T-cell (primary cell): ENCODE data around the gene FOXA1. TPM values are rescaled to one million over a fixed set of nuclear protein-coding genes. Genes with fewer than 3 reads are reported as not detected.

Source experiments
- ATAC-seq, 4 experiments: fragments of 200-7000 bp in 3 of 4; fragments of 150-1000 bp in 1 of 4; cut with Tn5 transposase; replicated peaks in 1 of 4; 1 replicate in 3 of 4; 2 replicates in 1 of 4; pipeline ENCODE4 v1.10.0; 2021; ENCODE audit warnings: moderate library complexity in 3 of 4, mild to moderate bottlenecking in 2 of 4, moderate number of reproducible peaks in 1 of 4
- CTCF ChIA-PET, 2 donors: fragments of 300-600 bp; sonication (Branson Sonifier 250); formaldehyde crosslinking; loops; one replicate each; lab custom pipeline; 2022; ENCODE audit warnings: antibody characterized with exemption in 2 of 2; lab: Charles Lee
- POLR2A ChIA-PET, 2 donors: fragments of 300-600 bp; sonication (Branson Sonifier 250); formaldehyde crosslinking; loops; one replicate each; lab custom pipeline; 2022; ENCODE audit warnings: antibody characterized with exemption in 2 of 2; lab: Charles Lee
- DNase-seq, 35 experiments: peaks; one replicate each; pipeline versions ENCODE4 v3.0.0 to v3.0.0-alpha.2; 2013 to 2023
- H3K27ac ChIP-seq: one replicate; pipeline ENCODE4 v1.5.1; 2013; ENCODE audit warnings: low read length
- H3K27me3 ChIP-seq, 2 experiments: replicated peaks in 1 of 2; 1 replicate in 1 of 2; 2 replicates in 1 of 2; pipeline versions ENCODE4 v1.6.1 to v1.7.0; 2013; ENCODE audit warnings: low read length in 1 of 2, mixed read lengths in 1 of 2; ENCODE audit not compliant: control insufficient read depth in 2 of 2, insufficient read depth in 2 of 2; ENCODE audit errors: extremely low read depth in 1 of 2
- H3K36me3 ChIP-seq, 2 donors: 1 replicate in 1 of 2; 2 replicates in 1 of 2; pipeline versions ENCODE4 v1.6.1 to v1.7.0; 2013; ENCODE audit warnings: low read length in 1 of 2; ENCODE audit not compliant: control insufficient read depth in 2 of 2, insufficient read depth in 1 of 2; ENCODE audit errors: extremely low read depth in 1 of 2
- H3K4me1 ChIP-seq, 2 experiments: 1 replicate in 1 of 2; 2 replicates in 1 of 2; pipeline versions ENCODE4 v1.6.1 to v1.7.0; 2013; ENCODE audit warnings: low read length in 2 of 2, mixed read lengths in 1 of 2; ENCODE audit not compliant: insufficient read depth in 2 of 2, control insufficient read depth in 1 of 2; ENCODE audit errors: extremely low read depth in 1 of 2
- H3K4me3 ChIP-seq, 2 donors: 1 replicate in 1 of 2; 2 replicates in 1 of 2; pipeline versions ENCODE4 v1.5.1 to v1.7.0; 2013; ENCODE audit warnings: mild to moderate bottlenecking in 2 of 2, low read length in 1 of 2, moderate library complexity in 1 of 2; ENCODE audit not compliant: control insufficient read depth in 1 of 2; ENCODE audit errors: extremely low read depth in 1 of 2
- H3K9me3 ChIP-seq: 2 replicates; pipeline ENCODE4 v1.7.0; 2013
- H3K27ac Mint-ChIP-seq, 2 donors: one replicate each; pipeline ENCODE4 v1.8.0; 2020 to 2021; ENCODE audit warnings: mild to moderate bottlenecking in 2 of 2, mixed read lengths in 2 of 2
- H3K27me3 Mint-ChIP-seq, 2 donors: one replicate each; pipeline ENCODE4 v1.8.0; 2021 to 2022; ENCODE audit warnings: mixed read lengths in 2 of 2
- H3K36me3 Mint-ChIP-seq: one replicate; pipeline ENCODE4 v1.8.0; 2021; ENCODE audit warnings: mixed read lengths
- H3K4me1 Mint-ChIP-seq, 3 donors: one replicate each; pipeline ENCODE4 v1.8.0; 2020 to 2022; ENCODE audit warnings: mixed read lengths in 3 of 3, mild to moderate bottlenecking in 1 of 3
- H3K4me3 Mint-ChIP-seq, 3 donors: one replicate each; pipeline ENCODE4 v1.8.0; 2020 to 2022; ENCODE audit warnings: mild to moderate bottlenecking in 3 of 3, mixed read lengths in 3 of 3, moderate library complexity in 3 of 3
- H3K9me3 Mint-ChIP-seq, 3 donors: one replicate each; pipeline ENCODE4 v1.8.0; 2020 to 2022; ENCODE audit warnings: mixed read lengths in 3 of 3
- WGBS: methylation state at CpG from one replicate; pipeline ENCODE4 v1.1.5; 2013; ENCODE audit warnings: missing lambda C conversion rate; ENCODE audit not compliant: insufficient coverage; 5-methylcytosine and 5-hydroxymethylcytosine counted together
- total RNA-seq, 35 experiments: library from RNA in 6 of 35; stranded (reverse) in 6 of 35; fragments of 120-200 nt in 1 of 35; gene quantifications; one replicate each; pipeline versions ENCODE4 v1.2.1 to v1.2.4 and lab custom pipeline; 2013 to 2026

Gene FOXA1
- total RNA-seq, 5 donors from 2014 or later (not counting 1 experiment from before 2014, with no cell fraction given) = 0.23 to 0.67 (median 0.57) TPM; not detected in 1

- no peak overlapping the region for H3K27ac Mint-ChIP-seq
- no peak overlapping the region for H3K27ac ChIP-seq
- no peak for DNase-seq
- no peak for ATAC-seq
- H3K4me3 ChIP-seq = no peak overlapping the region
- WGBS = no CpG with 5 or more reads among the region's 1 CpG
- H3K9me3 Mint-ChIP-seq = peaks cover 12 to 33% (median 13%) of the 10 kb centered on the region in 3 donors
- ChIA-PET CTCF (interaction anchor here in 1 of 2 donors (0.6 kb wide), 1 partner anchor 15 kb away, joined by 6 read pairs; no protein-coding TSS in a partner anchor), POLR2A (no interaction called here)
- H3K36me3 Mint-ChIP-seq = no peaks in the 10 kb centered on the region
- no peaks in the 10 kb centered on the region for H3K27me3 ChIP-seq
- no peaks in the 10 kb centered on the region for H3K4me1 ChIP-seq
- no peaks in the 10 kb centered on the region for H3K4me1 Mint-ChIP-seq
- no peaks in the 10 kb centered on the region for H3K27me3 Mint-ChIP-seq
- H3K4me3 Mint-ChIP-seq = no peak overlapping the region
- no peaks in the 10 kb centered on the region for H3K9me3 ChIP-seq
- no peaks in the 10 kb centered on the region for H3K36me3 ChIP-seq
Observed at GRCh38 chr14:37553935-37554550, 41.0 kb downstream of the FOXA1 start.

GRCh38 chr14:37551119-37551518 lies 43.9 kb downstream of the FOXA1 start:
- H3K9me3 ChIP-seq = no peaks in the 10 kb centered on the region
- H3K9me3 Mint-ChIP-seq = peaks cover 8 to 20% (median 12%) of the 10 kb centered on the region in 3 donors
- DNase-seq (no peak), ATAC-seq (no peak)
- H3K4me3 ChIP-seq = no peak overlapping the region
- no peak overlapping the region for H3K4me3 Mint-ChIP-seq
- H3K27me3 ChIP-seq = no peaks in the 10 kb centered on the region
- no CpG with 5 or more reads among the region's 1 CpG for WGBS
- H3K4me1 Mint-ChIP-seq = no peaks in the 10 kb centered on the region
- CTCF ChIA-PET = no interaction called here
- no peaks in the 10 kb centered on the region for H3K36me3 Mint-ChIP-seq
- POLR2A ChIA-PET = no interaction called here
- H3K27me3 Mint-ChIP-seq = no peaks in the 10 kb centered on the region
- H3K4me1 ChIP-seq = no peaks in the 10 kb centered on the region
- H3K36me3 ChIP-seq = no peaks in the 10 kb centered on the region
- no peak overlapping the region for H3K27ac Mint-ChIP-seq
- no peak overlapping the region for H3K27ac ChIP-seq

GRCh38 chr14:37550511-37550910 lies 44.5 kb downstream of the FOXA1 start:
- Histone ChIP-seq H3K27me3 (no peaks in the 10 kb centered on the region), H3K36me3 (no peaks in the 10 kb centered on the region), H3K4me1 (no peaks in the 10 kb centered on the region), H3K9me3 (no peaks in the 10 kb centered on the region), H3K4me3 (no peak overlapping the region), H3K27ac (no peak overlapping the region)
- 40% methylated on average over 1 of the region's 5 CpGs for WGBS
- H3K27ac Mint-ChIP-seq = no peak overlapping the region
- no peaks in the 10 kb centered on the region for H3K4me1 Mint-ChIP-seq
- CTCF ChIA-PET = no interaction called here
- ATAC-seq (no peak), DNase-seq (no peak)
- H3K36me3 Mint-ChIP-seq = no peaks in the 10 kb centered on the region
- H3K4me3 Mint-ChIP-seq = no peak overlapping the region
- H3K9me3 Mint-ChIP-seq = peaks cover 8 to 20% (median 12%) of the 10 kb centered on the region in 3 donors
- no peaks in the 10 kb centered on the region for H3K27me3 Mint-ChIP-seq
- POLR2A ChIA-PET = no interaction called here

- ChIA-PET POLR2A (no interaction called here), CTCF (no interaction called here)
- Mint-ChIP-seq H3K36me3 (no peaks in the 10 kb centered on the region), H3K4me3 (no peak overlapping the region), H3K27me3 (no peaks in the 10 kb centered on the region), H3K27ac (no peak overlapping the region), H3K9me3 (no peaks in the 10 kb centered on the region), H3K4me1 (no peaks in the 10 kb centered on the region)
- Histone ChIP-seq H3K4me1 (no peaks in the 10 kb centered on the region), H3K27ac (no peak overlapping the region), H3K36me3 (no peaks in the 10 kb centered on the region), H3K4me3 (no peak overlapping the region), H3K27me3 (no peaks in the 10 kb centered on the region), H3K9me3 (no peaks in the 10 kb centered on the region)
- ATAC-seq (no peak), DNase-seq (no peak)
- WGBS = 100% methylated on average over 1 of the region's 6 CpGs
Observed at GRCh38 chr14:37546621-37547447, 48.2 kb downstream of the FOXA1 start.

- H3K4me1 Mint-ChIP-seq = no peaks in the 10 kb centered on the region
- H3K36me3 Mint-ChIP-seq = no peaks in the 10 kb centered on the region
- no peak overlapping the region for H3K4me3 Mint-ChIP-seq
- Histone ChIP-seq H3K27ac (no peak overlapping the region), H3K9me3 (no peaks in the 10 kb centered on the region), H3K4me1 (no peaks in the 10 kb centered on the region), H3K36me3 (no peaks in the 10 kb centered on the region), H3K4me3 (no peak overlapping the region), H3K27me3 (no peaks in the 10 kb centered on the region)
- no peaks in the 10 kb centered on the region for H3K9me3 Mint-ChIP-seq
- H3K27ac Mint-ChIP-seq = no peak overlapping the region
- CTCF ChIA-PET = no interaction called here
- H3K27me3 Mint-ChIP-seq = no peaks in the 10 kb centered on the region
- POLR2A ChIA-PET = no interaction called here
- DNase-seq (no peak), ATAC-seq (no peak)
Observed at GRCh38 chr14:37545174-37545573, 49.9 kb downstream of the FOXA1 start.

GRCh38 chr14:37544407-37544806 lies 50.6 kb downstream of the FOXA1 start:
- Mint-ChIP-seq H3K9me3 (peaks cover 0 to 1% (median 0%) of the 10 kb centered on the region in 3 donors), H3K27ac (no peak overlapping the region), H3K4me3 (no peak overlapping the region), H3K36me3 (no peaks in the 10 kb centered on the region), H3K27me3 (no peaks in the 10 kb centered on the region), H3K4me1 (no peaks in the 10 kb centered on the region)
- H3K4me3 ChIP-seq = no peak overlapping the region
- H3K27me3 ChIP-seq = no peaks in the 10 kb centered on the region
- H3K9me3 ChIP-seq = no peaks in the 10 kb centered on the region
- WGBS = no CpG with 5 or more reads among the region's 2 CpGs
- H3K4me1 ChIP-seq = no peaks in the 10 kb centered on the region
- ATAC-seq = no peak
- no peak overlapping the region for H3K27ac ChIP-seq
- ChIA-PET POLR2A (no interaction called here), CTCF (no interaction called here)
- DNase-seq = no peak
- H3K36me3 ChIP-seq = no peaks in the 10 kb centered on the region
